ENCODE data around the gene SPEF1. TPM values are rescaled to one million over a fixed set of nuclear protein-coding genes. Genes with fewer than 3 reads are reported as not detected.

SPEF1 gene
- total RNA-seq, 2 donors from 2014 or later, result 0.14 TPM; not detected in 1

- peaks cover 7 to 10% of the 10 kb centered on the region in 2 donors for H3K36me3 Mint-ChIP-seq
Observed at GRCh38 chr20:3813848-3814581, 32.8 kb upstream of the SPEF1 start.

GRCh38 chr20:3812975-3813847 lies 32.0 kb upstream of the SPEF1 start:
- peak in 1 of 2 donors; percentile 2 for ATAC-seq
- Mint-ChIP-seq H3K27ac (peak overlapping the region; percentile 74 to 99), H3K36me3 (peaks cover 7 to 10% of the 10 kb centered on the region in 2 donors), H3K9me3 (no peaks in the 10 kb centered on the region)
- no peak for DNase-seq (ENCODE audit: low spot score in 2 of 2)

More at GRCh38 chr20:3813848-3814581, 32.8 kb upstream of the SPEF1 start:
- DNase-seq (ENCODE audit: low spot score in 2 of 2) (no peak), ATAC-seq (peak; percentile 21 to 26)
- Mint-ChIP-seq H3K27ac (peak overlapping the region in 1 of 2 donors; percentile 99), H3K9me3 (no peaks in the 10 kb centered on the region)

GRCh38 chr20:3812259-3812681 lies 31.0 kb upstream of the SPEF1 start:
- peaks cover 7 to 10% of the 10 kb centered on the region in 2 donors for H3K36me3 Mint-ChIP-seq
- no peak for ATAC-seq
- H3K27ac Mint-ChIP-seq, result peak overlapping the region; percentile 97 to 99
- H3K9me3 Mint-ChIP-seq, result no peaks in the 10 kb centered on the region
- DNase-seq (ENCODE audit: low spot score in 2 of 2), result no peak

- peak overlapping the region; percentile 97 to 99 for H3K27ac Mint-ChIP-seq
- ATAC-seq, result peak; percentile 90 to 95
Observed at GRCh38 chr20:3811467-3812258, 30.4 kb upstream of the SPEF1 start.

GRCh38 chr20:3808544-3808943 lies 27.3 kb upstream of the SPEF1 start:
- peaks cover 12 to 34% of the 10 kb centered on the region in 2 donors for H3K36me3 Mint-ChIP-seq
- ATAC-seq (no peak), DNase-seq (ENCODE audit: low spot score in 2 of 2) (no peak)
- H3K9me3 Mint-ChIP-seq, result no peaks in the 10 kb centered on the region
- peak overlapping the region in 1 of 2 donors; percentile 67 for H3K27ac Mint-ChIP-seq

More at GRCh38 chr20:3811467-3812258, 30.4 kb upstream of the SPEF1 start:
- Mint-ChIP-seq H3K36me3 (peaks cover 7 to 10% of the 10 kb centered on the region in 2 donors), H3K9me3 (no peaks in the 10 kb centered on the region)
- DNase-seq (ENCODE audit: low spot score in 2 of 2), result peak; percentile 86 to 95

- Mint-ChIP-seq H3K9me3 (no peaks in the 10 kb centered on the region), H3K27ac (peak overlapping the region in 1 of 2 donors; percentile 62), H3K36me3 (peaks cover 27 to 38% of the 10 kb centered on the region in 2 donors)
- ATAC-seq (no peak), DNase-seq (ENCODE audit: low spot score in 2 of 2) (no peak)
Observed at GRCh38 chr20:3804781-3805180, 23.5 kb upstream of the SPEF1 start.

GRCh38 chr20:3804254-3804751 lies 23.1 kb upstream of the SPEF1 start:
- peaks cover 30 to 42% of the 10 kb centered on the region in 2 donors for H3K36me3 Mint-ChIP-seq

GRCh38 chr20:3803854-3804253 lies 22.6 kb upstream of the SPEF1 start:
- peaks cover 35 to 46% of the 10 kb centered on the region in 2 donors for H3K36me3 Mint-ChIP-seq
- peak overlapping the region; percentile 10 to 72 for H3K27ac Mint-ChIP-seq
- DNase-seq (ENCODE audit: low spot score in 2 of 2), result no peak
- ATAC-seq, result no peak
- no peaks in the 10 kb centered on the region for H3K9me3 Mint-ChIP-seq

More at GRCh38 chr20:3804254-3804751, 23.1 kb upstream of the SPEF1 start:
- H3K9me3 Mint-ChIP-seq, result no peaks in the 10 kb centered on the region
- no peak for ATAC-seq
- H3K27ac Mint-ChIP-seq, result peak overlapping the region; percentile 25 to 72
- DNase-seq (ENCODE audit: low spot score in 2 of 2), result no peak

GRCh38 chr20:3803289-3803688 lies 22.0 kb upstream of the SPEF1 start:
- H3K36me3 Mint-ChIP-seq, result peaks cover 37 to 52% of the 10 kb centered on the region in 2 donors
- DNase-seq (ENCODE audit: low spot score in 2 of 2) (no peak), ATAC-seq (no peak)
- H3K27ac Mint-ChIP-seq, result peak overlapping the region in 1 of 2 donors; percentile 72
- H3K9me3 Mint-ChIP-seq, result no peaks in the 10 kb centered on the region

GRCh38 chr20:3802524-3803239 lies 21.4 kb upstream of the SPEF1 start:
- ATAC-seq (no peak), DNase-seq (ENCODE audit: low spot score in 2 of 2) (no peak)
- Mint-ChIP-seq H3K36me3 (peaks cover 41 to 58% of the 10 kb centered on the region in 2 donors), H3K9me3 (no peaks in the 10 kb centered on the region), H3K27ac (peak overlapping the region; percentile 67 to 86)

GRCh38 chr20:3801846-3802245 lies 20.6 kb upstream of the SPEF1 start:
- Mint-ChIP-seq H3K9me3 (no peaks in the 10 kb centered on the region), H3K36me3 (peaks cover 49 to 66% of the 10 kb centered on the region in 2 donors), H3K27ac (peak overlapping the region in 1 of 2 donors; percentile 86)
- no peak for ATAC-seq
- no peak for DNase-seq (ENCODE audit: low spot score in 2 of 2)

- DNase-seq (ENCODE audit: low spot score in 2 of 2) (no peak), ATAC-seq (peak in 1 of 2 donors; percentile 11)
- no peaks in the 10 kb centered on the region for H3K9me3 Mint-ChIP-seq
- peaks cover 50 to 68% of the 10 kb centered on the region in 2 donors for H3K36me3 Mint-ChIP-seq
- peak overlapping the region in 1 of 2 donors; percentile 86 for H3K27ac Mint-ChIP-seq
Observed at GRCh38 chr20:3801299-3801698, 20.1 kb upstream of the SPEF1 start.

- peak overlapping the region in 1 of 2 donors; percentile 86 for H3K27ac Mint-ChIP-seq
Observed at GRCh38 chr20:3800878-3801260, 19.6 kb upstream of the SPEF1 start.

GRCh38 chr20:3800256-3800877 lies 19.1 kb upstream of the SPEF1 start:
- DNase-seq (ENCODE audit: low spot score in 2 of 2), result no peak
- H3K9me3 Mint-ChIP-seq, result no peaks in the 10 kb centered on the region
- ATAC-seq, result no peak
- peaks cover 50 to 59% of the 10 kb centered on the region in 2 donors for H3K36me3 Mint-ChIP-seq
- peak overlapping the region; percentile 86 to 92 for H3K27ac Mint-ChIP-seq

More at GRCh38 chr20:3800878-3801260, 19.6 kb upstream of the SPEF1 start:
- H3K36me3 Mint-ChIP-seq, result peaks cover 50 to 64% of the 10 kb centered on the region in 2 donors
- DNase-seq (ENCODE audit: low spot score in 2 of 2) (no peak), ATAC-seq (no peak)
- no peaks in the 10 kb centered on the region for H3K9me3 Mint-ChIP-seq

- DNase-seq (ENCODE audit: low spot score in 2 of 2), result no peak
- ATAC-seq, result no peak
- Mint-ChIP-seq H3K36me3 (peaks cover 45 to 49% of the 10 kb centered on the region in 2 donors), H3K27ac (peak overlapping the region; percentile 86 to 99), H3K9me3 (no peaks in the 10 kb centered on the region)
Observed at GRCh38 chr20:3798908-3799248, 17.6 kb upstream of the SPEF1 start.
